Ureter (tissue), 1 donor: ENCODE results near the gene PHF21A. TPM values are rescaled to one million over a fixed set of nuclear protein-coding genes. Genes with fewer than 3 reads are reported as not detected.

Experiments used
- DNase-seq: peaks from one replicate; pipeline ENCODE4 v3.0.0-alpha.2; 2020; ENCODE audit warnings: low spot score
- total RNA-seq: library from RNA; stranded (reverse); gene quantifications from one replicate; pipeline ENCODE4 v1.2.4, GENCODE V29; 2023
- donor health status: DM: yes; HTN: yes; CAD: no.

Gene PHF21A
- total RNA-seq, 1 donor from 2014 or later: 51.1 TPM

- no peak for DNase-seq
Measured at GRCh38 chr11:46075928-46076327, 45.3 kb downstream of the PHF21A start.

- no peak for DNase-seq
Measured at GRCh38 chr11:46075168-46075567, 46.1 kb downstream of the PHF21A start.

GRCh38 chr11:46073632-46074031, 47.6 kb downstream of the PHF21A start:
- DNase-seq: no peak

- no peak for DNase-seq
Measured at GRCh38 chr11:46072172-46072964, 48.9 kb downstream of the PHF21A start.

- peak; percentile 43 for DNase-seq
Measured at GRCh38 chr11:46071091-46071490, 50.2 kb downstream of the PHF21A start.

GRCh38 chr11:46069595-46069994, 51.7 kb downstream of the PHF21A start:
- no peak for DNase-seq

GRCh38 chr11:46066335-46066734, 54.9 kb downstream of the PHF21A start:
- DNase-seq: peak; percentile 43

GRCh38 chr11:46065681-46066080, 55.6 kb downstream of the PHF21A start:
- DNase-seq: no peak

- DNase-seq: no peak
Measured at GRCh38 chr11:46064221-46064620, 57.0 kb downstream of the PHF21A start.

- no peak for DNase-seq
Measured at GRCh38 chr11:46063138-46063537, 58.1 kb downstream of the PHF21A start.

- no peak for DNase-seq
Measured at GRCh38 chr11:46060013-46060412, 61.2 kb downstream of the PHF21A start.

- no peak for DNase-seq
Measured at GRCh38 chr11:46057489-46057888, 63.8 kb downstream of the PHF21A start.

- DNase-seq: no peak
Measured at GRCh38 chr11:46055371-46055770, 65.9 kb downstream of the PHF21A start.

GRCh38 chr11:46051102-46051501, 70.2 kb downstream of the PHF21A start:
- no peak for DNase-seq

- no peak for DNase-seq
Measured at GRCh38 chr11:46050662-46051061, 70.6 kb downstream of the PHF21A start.

GRCh38 chr11:46050003-46050461, 71.2 kb downstream of the PHF21A start:
- peak; percentile 45 for DNase-seq

GRCh38 chr11:46049325-46049897, 71.8 kb downstream of the PHF21A start:
- DNase-seq: no peak

GRCh38 chr11:46048198-46048597, 73.1 kb downstream of the PHF21A start:
- no peak for DNase-seq

- DNase-seq: no peak
Measured at GRCh38 chr11:46047520-46047919, 73.7 kb downstream of the PHF21A start.

- no peak for DNase-seq
Measured at GRCh38 chr11:46045811-46046210, 75.4 kb downstream of the PHF21A start.

- no peak for DNase-seq
Measured at GRCh38 chr11:46044601-46045000, 76.7 kb downstream of the PHF21A start.

- DNase-seq: no peak
Measured at GRCh38 chr11:46039990-46040389, 81.3 kb downstream of the PHF21A start.

- no peak for DNase-seq
Measured at GRCh38 chr11:46038529-46038928, 82.7 kb downstream of the PHF21A start.
